HL-60 (cell line): Measurements from ENCODE around the gene MRPS22.

Experiments used
- DNase-seq, 2 experiments: peaks; one replicate each; pipeline ENCODE4 v3.0.0-alpha.2; 2010 to 2020; ENCODE audit warnings: low read depth in 1 of 2, low spot score in 1 of 2
- H3K27ac ChIP-seq: fragments of 250-450 bp; sonication (Bioruptor Pico); replicated peaks from 2 replicates; pipeline ENCODE4 v1.5.1; 2020; ENCODE audit warnings: mild to moderate bottlenecking, moderate library complexity
- H3K27me3 ChIP-seq: fragments of 250-450 bp; sonication (Bioruptor Pico); 2 replicates; pipeline ENCODE4 v1.5.1; 2021; ENCODE audit warnings: mild to moderate bottlenecking, moderate library complexity; ENCODE audit not compliant: insufficient read depth, poor library complexity, severe bottlenecking
- H3K4me3 ChIP-seq: replicated peaks from 2 replicates; pipeline ENCODE4 v1.5.1; 2011; ENCODE audit warnings: mild to moderate bottlenecking, control low read depth, low read length; ENCODE audit not compliant: insufficient read depth
- GABPA ChIP-seq: IDR thresholded peaks from 2 replicates; pipeline ENCODE4 v1.6.1; 2012; ENCODE audit warnings: low read depth
- POLR2AphosphoS5 ChIP-seq: IDR thresholded peaks from 2 replicates; pipeline ENCODE4 v1.6.1; 2012; ENCODE audit warnings: low read depth
- SPI1 ChIP-seq: IDR thresholded peaks from 2 replicates; pipeline ENCODE4 v1.6.1; 2012; ENCODE audit warnings: low read depth, mild to moderate bottlenecking, borderline replicate concordance
- TF ChIP-seq, protein P1 (sequence below): IDR thresholded peaks from 2 replicates; pipeline ENCODE4 v1.6.1; 2012; ENCODE audit warnings: low read depth; ENCODE audit not compliant: insufficient replicate concordance
- TF ChIP-seq, protein P2 (sequence below): IDR thresholded peaks from one replicate; pipeline ENCODE4 v1.5.1; 2011; ENCODE audit warnings: low read length, control low read depth, inconsistent platforms; ENCODE audit not compliant: insufficient read depth

The MRPS22 gene

DNA sequence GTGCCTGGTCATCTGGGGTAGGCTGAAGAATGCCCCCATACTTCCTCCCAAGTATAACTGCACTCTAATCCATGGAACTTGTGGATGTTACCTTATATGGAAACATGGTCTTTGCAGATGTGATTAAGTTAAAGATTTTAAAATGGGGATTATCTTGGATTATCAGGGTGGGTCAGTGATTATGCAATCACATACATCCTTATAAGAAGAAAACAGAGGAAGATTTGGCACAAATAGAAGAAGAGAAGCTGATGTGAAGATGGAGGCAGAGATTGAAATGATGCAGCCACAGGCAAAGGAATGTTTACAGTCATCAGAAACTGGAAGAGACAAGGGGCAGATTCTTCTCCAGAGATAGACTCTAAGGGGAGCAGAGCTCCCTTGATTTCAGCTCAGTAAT, 1.8 kb upstream of the MRPS22 start:
- H3K27ac ChIP-seq, result no peak overlapping the region
- TF ChIP-seq GABPA, result no peak
- TF ChIP-seq, protein P1, sequence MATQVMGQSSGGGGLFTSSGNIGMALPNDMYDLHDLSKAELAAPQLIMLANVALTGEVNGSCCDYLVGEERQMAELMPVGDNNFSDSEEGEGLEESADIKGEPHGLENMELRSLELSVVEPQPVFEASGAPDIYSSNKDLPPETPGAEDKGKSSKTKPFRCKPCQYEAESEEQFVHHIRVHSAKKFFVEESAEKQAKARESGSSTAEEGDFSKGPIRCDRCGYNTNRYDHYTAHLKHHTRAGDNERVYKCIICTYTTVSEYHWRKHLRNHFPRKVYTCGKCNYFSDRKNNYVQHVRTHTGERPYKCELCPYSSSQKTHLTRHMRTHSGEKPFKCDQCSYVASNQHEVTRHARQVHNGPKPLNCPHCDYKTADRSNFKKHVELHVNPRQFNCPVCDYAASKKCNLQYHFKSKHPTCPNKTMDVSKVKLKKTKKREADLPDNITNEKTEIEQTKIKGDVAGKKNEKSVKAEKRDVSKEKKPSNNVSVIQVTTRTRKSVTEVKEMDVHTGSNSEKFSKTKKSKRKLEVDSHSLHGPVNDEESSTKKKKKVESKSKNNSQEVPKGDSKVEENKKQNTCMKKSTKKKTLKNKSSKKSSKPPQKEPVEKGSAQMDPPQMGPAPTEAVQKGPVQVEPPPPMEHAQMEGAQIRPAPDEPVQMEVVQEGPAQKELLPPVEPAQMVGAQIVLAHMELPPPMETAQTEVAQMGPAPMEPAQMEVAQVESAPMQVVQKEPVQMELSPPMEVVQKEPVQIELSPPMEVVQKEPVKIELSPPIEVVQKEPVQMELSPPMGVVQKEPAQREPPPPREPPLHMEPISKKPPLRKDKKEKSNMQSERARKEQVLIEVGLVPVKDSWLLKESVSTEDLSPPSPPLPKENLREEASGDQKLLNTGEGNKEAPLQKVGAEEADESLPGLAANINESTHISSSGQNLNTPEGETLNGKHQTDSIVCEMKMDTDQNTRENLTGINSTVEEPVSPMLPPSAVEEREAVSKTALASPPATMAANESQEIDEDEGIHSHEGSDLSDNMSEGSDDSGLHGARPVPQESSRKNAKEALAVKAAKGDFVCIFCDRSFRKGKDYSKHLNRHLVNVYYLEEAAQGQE, result no peak
- TF ChIP-seq SPI1, result no peak
- TF ChIP-seq POLR2AphosphoS5, result no peak
- TF ChIP-seq, protein P2, sequence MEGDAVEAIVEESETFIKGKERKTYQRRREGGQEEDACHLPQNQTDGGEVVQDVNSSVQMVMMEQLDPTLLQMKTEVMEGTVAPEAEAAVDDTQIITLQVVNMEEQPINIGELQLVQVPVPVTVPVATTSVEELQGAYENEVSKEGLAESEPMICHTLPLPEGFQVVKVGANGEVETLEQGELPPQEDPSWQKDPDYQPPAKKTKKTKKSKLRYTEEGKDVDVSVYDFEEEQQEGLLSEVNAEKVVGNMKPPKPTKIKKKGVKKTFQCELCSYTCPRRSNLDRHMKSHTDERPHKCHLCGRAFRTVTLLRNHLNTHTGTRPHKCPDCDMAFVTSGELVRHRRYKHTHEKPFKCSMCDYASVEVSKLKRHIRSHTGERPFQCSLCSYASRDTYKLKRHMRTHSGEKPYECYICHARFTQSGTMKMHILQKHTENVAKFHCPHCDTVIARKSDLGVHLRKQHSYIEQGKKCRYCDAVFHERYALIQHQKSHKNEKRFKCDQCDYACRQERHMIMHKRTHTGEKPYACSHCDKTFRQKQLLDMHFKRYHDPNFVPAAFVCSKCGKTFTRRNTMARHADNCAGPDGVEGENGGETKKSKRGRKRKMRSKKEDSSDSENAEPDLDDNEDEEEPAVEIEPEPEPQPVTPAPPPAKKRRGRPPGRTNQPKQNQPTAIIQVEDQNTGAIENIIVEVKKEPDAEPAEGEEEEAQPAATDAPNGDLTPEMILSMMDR, result no peak
- no peaks in the 10 kb centered on the region for H3K27me3 ChIP-seq
- H3K4me3 ChIP-seq, result no peak overlapping the region
- no peak for DNase-seq

DNA sequence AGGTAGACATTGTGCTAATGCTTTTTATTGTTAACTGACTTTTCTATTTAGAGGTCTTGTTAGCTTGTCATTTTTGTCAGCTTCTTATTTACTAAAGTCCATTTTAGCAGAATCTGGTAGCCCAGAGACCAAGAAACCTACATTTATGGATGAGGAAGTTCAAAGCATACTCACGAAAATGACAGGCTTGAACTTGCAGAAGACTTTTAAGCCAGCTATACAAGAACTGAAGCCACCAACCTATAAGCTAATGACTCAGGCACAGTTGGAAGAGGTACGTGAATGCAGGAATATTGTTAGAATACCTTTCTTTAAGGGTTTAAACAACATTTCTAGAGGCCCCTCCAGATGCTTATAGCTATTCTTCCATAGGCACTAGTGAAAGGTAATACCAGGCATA, 3.0 kb downstream of the MRPS22 start:
- TF ChIP-seq POLR2AphosphoS5 (no peak), GABPA (no peak), SPI1 (no peak)
- TF ChIP-seq, protein P2, result no peak
- TF ChIP-seq, protein P1, result no peak
- no peak for DNase-seq
- no peaks in the 10 kb centered on the region for H3K27me3 ChIP-seq
- no peak overlapping the region for H3K27ac ChIP-seq
- H3K4me3 ChIP-seq, result no peak overlapping the region

DNA sequence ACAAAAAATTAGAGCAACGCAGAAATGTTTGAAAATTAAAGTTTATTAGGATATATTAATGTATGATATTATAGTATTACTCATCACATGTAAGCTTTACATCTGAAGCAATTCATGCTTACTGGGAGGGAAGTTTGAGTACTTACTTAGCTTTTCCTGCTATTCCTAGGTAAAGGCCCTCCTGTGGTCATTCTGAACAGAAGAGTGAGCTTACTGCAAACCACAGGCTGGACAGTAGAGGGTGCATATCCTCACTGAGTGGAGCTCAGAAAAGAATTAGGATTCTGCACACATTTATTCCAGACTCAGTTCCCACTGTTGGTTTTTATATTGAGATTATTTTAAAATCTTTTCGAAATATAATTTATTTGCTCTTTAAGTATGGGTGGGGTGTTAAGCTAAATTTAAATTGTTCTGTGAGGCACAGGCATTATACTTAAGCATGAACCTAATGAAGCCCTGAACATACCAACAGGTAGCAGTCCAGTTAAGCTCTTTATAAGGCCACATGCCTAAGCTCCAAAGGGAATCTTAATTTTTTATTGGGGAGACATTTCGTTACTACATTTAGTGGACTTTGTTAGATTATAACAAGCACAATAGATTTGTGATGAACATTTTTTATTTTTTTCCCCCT, 10.2 kb downstream of the MRPS22 start:
- TF ChIP-seq, protein P2, result peak; percentile 74
- TF ChIP-seq POLR2AphosphoS5 (no peak), SPI1 (no peak), GABPA (no peak)
- H3K27me3 ChIP-seq, result no peaks in the 10 kb centered on the region
- peak; percentile 36 to 41 for DNase-seq
- no peak overlapping the region for H3K4me3 ChIP-seq
- no peak overlapping the region for H3K27ac ChIP-seq

DNA sequence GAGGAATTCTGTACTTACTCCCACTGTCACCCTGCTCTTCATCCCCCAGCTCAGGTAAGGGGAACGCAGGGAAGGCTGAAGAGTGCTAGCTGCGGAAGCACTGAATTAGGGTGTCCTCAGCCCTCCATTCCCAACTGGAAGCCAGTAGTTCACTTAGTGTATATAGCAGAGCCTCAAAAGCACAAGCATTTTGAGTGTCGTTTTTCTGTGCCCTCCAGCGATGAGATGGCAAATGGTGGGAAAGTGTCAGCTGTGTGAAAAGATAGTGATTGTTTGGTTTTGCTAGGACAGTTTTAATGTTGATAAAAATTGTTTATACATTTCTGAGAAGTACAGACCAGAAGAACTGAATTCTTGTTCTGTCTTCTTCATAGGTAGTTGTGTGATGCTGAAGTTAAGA, 10.8 kb downstream of the MRPS22 start:
- H3K27me3 ChIP-seq, result no peaks in the 10 kb centered on the region
- TF ChIP-seq POLR2AphosphoS5 (no peak; the same call in 1 of the 2 replicates), GABPA (no peak), SPI1 (no peak)
- TF ChIP-seq, protein P1, result no peak
- TF ChIP-seq, protein P2, result no peak
- H3K27ac ChIP-seq, result no peak overlapping the region
- no peak overlapping the region for H3K4me3 ChIP-seq
- no peak for DNase-seq
